NCI-H1092 treated with DMSO at 0.1 percent for 48 hours (cell line): ENCODE results near the gene ABR.

Experiments
- DNase-seq: peaks from one replicate; lab custom pipeline; 2025; lab: John Stamatoyannopoulos, UW

ABR gene

DNA sequence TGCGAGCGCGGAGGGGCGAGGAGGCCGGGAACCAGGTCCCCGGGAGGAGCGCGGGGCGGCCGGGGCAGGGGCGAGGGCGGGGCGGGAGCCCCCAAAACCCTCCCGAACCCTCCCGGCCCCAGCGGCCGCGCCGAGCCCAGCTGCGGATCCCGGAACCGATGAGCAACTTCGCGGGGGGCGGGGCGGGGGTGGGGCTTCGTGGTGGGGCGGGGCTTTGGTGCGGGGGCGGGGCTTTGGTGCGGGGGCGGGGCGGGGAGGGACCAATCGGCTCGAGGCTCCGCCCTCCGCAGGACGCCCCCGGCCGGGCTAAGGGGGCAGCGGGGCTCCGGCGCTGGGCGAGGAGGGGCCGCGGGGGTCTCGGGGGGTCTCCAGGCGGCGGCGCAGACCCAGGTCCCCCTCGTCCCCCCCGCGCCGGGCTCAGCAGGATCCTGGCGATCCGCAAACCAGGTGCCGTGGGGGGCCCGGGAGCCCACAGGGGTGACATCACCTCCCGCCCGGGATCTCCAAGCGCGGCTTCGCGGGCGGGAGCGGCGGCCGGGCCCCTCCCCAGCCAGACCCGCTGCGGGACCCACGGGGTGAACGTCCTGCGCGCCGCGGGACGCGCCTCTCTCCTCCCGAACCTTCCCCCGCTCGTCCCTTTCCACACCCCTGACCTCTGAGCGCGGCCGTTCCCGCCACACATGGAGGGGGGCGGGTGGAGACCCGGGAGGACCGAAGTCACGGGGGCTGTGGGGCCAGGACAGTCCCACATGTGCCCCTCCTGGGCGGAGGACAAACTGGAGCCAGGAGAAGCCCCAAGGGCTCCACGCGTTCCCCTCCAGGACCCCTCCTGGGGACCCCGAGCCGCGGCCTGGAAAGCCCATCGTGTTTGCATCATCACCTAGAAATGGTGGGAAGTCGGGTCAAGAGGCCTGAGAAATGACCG is at the start of gene ABR:
Gene ABR (minus strand): TSS at position 164 of the 925 bp plus-strand sequence. CDS start 254 bp downstream, outside the sequence.
- no peak for DNase-seq

DNA sequence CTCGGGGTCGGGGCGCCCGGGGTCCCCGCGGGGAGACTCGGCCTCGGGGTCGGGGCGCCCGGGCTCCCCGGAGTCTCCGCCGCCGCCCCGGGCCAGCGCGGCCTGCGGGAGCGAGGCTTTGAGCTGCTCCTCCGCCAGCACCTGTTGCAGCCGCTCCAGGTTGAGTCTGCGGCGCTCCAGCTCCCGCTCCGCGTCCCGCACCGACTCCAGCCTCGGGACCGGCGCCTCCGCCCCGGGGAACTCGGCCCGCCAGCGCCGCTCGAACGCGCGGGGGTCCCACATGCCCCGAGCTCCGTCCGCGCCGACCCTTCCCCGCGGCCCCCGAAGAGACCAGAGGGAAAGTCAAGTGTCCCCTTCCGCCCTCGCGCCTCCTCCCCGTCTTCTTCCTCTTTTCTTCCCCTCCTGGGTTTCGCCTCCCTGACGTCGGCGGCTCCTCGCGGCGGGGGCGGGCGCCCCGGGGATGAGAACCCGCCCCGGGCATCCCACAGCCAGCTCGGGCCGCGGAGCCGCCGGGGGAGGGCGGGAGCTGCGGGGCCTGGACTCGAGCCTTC is 49.6 kb upstream of the ABR start:
- DNase-seq: no peak

DNA sequence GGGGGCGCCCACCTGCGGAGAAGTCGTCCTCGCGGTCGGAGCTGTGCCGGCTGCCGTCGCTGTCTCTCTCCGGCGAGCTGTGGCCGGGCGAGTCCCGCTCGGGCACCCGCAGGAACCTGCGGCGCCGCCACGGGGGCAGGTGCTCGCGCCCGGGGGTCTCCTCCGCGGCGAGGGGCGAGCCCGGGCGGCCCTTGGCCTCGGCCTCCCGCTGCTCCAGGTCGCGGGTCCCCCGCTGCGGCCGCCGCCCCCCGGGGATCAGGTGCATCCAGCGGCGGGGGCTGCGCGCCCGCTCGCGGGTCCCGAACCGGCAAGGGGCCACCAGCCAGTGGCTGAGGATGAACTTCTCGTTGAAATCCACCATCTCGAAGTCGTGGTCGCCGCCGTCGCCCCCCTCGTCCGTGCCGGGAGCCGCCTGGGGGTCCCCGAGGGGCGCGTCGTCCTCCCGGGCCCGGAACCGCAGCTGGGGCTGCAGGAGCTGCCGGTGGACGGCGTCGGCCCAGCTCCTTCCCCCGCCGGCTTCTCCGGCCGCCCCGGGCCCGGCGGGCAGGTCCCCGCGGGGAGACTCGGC is 49.1 kb upstream of the ABR start:
- DNase-seq: no peak

DNA sequence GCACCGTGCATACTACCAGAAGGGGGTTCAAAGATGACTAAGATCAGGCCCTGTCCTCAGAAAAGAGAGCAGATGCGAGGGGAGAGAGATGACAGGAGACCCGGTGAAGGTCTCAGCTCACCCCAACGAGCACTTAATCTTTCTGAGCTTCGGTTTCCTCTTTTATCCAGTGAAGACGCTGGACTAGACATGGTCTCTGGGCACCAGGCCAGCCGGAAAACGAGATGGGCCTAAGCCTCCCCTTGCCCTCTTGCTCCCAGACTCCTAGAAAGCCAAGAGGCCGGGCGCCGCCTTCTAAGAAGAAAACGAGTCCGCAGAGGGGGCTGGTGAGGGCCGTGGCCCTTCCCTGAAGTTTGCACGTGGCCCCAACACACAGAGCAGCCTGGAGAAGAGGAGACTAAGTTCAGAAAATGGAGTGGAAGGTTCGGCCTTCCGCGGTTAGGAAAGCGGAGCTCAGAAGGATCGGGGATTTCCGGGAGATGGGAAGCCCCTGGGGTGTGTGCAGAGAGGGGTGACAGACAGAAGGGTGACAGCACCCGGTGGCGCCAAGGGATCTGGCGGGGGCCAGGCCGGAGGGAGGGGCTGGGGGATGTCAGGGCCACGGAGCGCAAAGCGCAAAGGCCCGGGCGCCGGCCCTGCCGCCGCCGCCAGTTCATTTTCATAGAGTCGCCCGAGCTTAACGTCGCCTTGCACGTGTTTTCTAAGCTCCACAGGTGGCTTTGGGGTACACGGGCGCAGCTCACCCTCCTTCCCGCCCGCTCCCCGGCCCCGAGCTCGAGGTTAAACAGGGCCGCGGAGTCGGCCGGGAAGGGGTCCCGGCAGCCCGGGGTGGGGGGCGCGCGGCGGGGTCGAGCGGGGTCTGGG is 48.4 kb upstream of the ABR start:
- DNase-seq: no peak

DNA sequence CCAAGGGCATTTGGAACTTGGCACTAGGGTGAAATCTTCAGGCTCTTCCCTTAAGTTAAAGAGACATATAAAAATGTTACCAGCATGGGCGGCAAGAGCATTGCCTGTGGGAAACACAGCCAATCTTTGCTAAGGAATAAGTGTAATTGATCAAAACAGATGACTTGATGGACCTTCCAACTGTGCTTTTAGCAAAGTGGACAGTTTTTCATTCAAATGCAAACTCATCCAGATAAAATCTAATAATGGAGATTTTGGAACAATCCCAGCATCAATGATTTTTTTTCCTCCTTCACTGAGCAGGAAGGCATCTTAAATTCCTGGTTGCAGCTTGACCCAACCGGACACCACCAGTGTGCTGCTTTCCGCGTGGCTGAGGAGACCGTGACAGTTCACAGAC is 47.6 kb upstream of the ABR start:
- no peak for DNase-seq

DNA sequence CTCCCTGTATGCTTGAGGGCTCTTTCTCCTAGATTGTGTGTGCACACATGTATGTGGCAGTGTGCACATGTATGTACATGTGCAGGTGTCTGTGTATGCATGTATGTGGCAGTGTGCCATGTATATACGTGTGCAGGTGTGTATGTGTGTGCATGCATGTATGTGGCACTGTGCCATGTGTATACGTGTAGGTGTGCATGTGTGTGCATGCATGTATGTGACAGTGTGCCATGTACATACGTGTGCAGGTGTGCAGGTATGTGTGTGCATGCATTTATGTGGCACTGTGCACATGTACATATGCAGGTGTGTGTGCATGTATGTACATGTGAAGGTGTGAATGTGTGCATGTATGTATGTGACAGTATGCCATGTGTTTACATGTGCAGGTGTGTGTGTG is 46.5 kb upstream of the ABR start:
- DNase-seq: no peak

DNA sequence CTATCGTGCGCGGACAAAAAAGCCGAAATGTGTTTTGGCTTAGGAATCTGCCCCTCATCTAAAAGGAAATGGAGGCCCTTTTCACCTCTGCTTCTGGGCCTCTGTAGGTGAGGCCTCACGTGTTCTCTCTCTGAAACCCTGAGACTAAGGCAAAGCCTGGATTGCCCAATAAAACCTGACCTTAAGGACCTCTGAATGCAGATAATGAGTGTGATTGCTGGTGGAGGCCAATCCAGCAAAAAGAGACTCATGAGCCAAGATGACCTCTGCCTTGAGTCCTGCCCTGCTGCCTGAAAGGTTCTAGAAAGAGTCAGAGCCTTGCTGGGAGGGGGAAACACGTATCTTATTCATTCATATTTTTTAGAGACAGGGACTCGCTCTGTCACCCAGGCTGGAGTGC is 44.5 kb upstream of the ABR start:
- no peak for DNase-seq

DNA sequence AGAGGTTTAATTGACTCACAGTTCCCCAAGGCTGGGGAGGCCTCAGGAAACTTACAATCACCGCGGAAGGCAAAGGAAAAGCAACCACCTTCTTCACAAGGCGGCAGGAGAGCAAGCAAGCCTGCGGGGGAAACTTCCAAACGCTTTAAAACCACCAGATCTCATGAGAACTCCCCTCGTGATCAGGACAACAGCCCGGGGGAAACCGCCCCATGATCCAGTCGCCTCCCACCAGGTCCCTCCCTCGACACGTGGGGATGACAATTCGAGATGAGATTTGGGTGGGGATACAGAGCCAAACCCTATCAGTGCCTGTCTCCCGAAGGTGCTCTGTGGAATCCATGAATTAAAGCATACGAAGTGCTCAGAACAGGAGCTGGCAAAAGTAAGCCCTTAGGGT is 43.9 kb upstream of the ABR start:
- no peak for DNase-seq

DNA sequence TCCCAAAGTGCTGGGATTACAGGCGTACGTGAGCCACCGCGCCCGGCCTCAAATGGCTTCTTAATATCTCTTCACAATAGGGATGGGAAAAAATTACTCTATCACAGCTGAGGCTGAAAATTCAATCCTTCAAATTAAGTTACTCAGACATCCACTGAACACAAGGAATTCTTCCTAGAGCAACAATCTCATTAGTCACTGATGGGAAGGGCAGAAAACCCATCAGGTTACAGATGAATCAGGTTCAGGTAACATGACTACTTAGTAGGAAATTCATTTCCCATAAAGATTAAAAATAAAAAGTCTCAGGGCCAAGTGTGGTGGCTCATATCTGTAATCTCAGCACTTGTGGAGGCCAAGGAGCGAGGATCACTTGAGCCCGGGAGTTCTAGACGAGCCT is 42.5 kb upstream of the ABR start:
- DNase-seq: no peak

DNA sequence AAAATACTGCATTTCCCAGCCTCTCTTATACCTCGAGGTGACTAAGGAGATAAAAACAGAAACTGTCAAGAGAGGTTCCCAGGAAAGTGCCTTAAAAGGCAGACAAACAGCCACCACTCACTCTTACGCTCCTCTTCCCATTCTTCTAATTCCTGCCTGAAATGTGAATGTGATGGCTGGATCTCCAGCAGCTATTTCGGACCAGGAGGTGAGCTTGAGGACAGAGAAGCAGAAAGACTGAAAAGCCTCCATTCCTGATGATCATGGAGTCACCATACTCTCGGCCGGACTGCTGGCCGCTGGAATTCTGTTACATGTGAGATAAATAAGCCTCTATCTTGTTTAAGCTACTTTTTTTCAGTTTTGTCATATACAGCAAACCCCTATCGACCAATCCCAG is 41.4 kb upstream of the ABR start:
- DNase-seq: no peak

DNA sequence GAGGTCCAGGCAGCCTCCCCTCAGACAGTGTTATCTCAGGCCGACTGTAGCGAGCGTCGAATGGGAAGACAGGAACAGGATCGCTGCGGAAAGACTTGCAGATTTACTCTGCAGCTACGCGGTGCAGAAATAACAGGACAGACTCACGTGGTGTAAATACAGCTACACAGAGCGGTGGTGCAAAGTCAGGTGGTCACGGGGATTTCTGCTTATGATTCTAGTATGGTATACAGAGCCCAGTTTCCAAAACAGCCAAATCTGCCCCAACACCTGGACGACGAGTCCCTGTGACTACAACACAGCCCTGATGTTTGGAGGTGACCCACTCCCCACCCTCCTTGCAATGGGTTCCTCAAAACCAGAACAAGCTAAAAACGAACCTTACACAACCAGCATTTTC is 40.6 kb upstream of the ABR start:
- DNase-seq: no peak

DNA sequence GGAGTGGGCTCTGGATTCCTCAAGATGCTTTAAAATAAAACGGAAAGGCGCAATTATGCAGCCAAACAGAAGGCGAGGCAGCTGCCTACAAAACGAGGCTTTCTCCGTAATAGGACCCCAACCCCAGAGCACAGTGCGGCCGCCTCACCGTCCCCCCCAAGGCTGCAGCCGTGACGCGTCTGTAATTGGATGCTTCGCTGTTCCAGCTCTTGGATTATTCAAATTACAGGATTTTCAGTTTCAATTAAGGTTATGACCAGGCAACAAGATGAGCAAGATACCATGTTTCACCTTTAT is 37.3 kb upstream of the ABR start:
- DNase-seq: no peak

DNA sequence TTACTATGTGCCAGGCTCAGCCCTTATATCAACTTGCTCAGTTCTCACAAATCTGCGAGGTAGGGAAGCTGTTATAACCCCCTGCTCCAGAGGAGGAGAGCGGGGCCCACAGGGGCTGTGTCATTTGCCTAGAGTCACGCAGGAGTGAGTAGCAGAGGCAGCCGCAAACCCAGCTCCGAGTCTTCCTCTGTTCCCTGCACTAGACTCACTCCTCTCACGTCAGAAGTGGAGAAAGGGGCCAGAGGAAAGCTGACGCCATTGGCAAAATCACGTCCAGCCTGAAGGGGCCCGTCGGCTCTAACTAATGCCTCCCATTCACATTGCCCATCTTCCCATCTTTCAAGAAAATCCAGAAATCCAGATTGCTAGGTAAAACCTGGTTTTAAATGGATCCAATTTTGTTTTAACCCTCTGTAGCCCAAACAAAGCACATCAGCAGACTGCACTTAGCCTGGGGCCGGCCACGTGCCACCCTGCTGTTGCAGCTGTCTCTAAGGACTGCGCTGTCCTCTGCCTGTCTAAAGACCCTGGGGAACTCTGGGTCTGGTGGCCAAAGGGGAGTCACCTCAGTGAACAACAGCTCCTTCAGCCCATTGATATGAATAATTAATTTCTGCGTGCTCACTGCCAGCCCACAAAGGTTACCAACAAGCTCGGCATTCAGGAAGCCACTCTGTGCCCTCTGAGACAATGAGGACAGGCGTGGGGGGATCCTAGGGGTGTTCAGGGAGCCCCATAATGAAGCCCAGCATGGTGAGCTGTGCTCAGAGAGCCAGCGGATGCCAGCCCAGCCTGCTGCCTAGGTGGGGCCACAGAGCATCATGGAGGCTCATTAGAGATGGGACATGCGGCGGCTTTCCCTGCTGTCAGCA is 36.7 kb upstream of the ABR start:
- no peak for DNase-seq

DNA sequence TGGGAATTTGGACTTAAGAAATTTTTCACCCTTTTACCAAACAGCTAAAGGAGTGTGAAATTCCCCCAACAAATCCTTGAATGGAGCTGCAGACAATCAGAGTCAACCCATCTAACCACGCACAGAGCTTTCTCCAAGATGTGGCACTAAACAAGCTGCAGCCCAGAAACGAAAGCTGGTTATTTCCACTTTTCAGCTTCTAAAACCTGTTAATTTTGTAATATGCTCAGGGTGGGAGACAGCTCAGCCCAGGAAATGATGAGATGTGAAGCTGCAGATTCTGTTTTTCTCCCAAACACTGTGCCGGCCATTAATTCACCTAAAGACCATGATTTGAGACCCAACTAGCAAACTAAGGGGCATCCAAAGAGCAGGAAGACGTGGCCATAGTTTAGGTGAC is 33.2 kb upstream of the ABR start:
- no peak for DNase-seq

DNA sequence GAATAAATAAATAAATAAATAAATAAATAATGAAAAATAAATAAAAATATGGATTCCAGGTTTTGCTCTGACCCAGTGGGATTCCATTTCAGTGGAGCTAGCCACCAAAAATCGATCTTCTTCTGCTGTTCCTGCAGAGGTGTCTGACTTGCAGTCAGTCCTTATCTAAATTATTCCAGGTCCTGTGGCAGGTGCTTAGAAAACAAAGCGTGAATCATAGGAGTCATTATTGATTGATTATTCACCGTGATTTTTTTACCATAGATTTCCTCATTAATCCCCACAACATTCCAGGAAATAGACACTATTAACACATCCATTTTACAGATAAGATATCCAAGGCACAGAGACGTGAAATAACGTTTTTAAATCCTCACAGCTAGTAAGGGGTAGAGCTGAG is 31.5 kb upstream of the ABR start:
- DNase-seq: no peak

DNA sequence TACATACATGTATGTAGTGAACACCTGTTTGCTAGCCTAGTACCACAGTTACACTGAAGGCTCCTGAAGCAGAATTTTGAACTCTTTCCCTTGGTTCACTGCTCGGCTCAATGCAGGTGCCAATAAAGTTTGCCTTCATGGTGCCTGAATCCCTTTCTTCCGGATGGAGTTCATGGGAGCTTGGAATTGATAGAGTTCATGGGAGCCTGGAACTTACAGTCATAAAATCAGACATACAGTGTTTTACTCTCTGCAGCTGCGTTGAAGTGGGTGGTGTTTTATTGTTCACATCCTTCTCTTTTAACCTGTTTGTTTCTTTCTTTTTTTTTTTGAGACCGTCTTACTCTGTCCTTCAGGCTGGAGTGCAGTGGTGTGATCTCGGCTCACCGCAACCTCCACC is 29.2 kb upstream of the ABR start:
- DNase-seq: no peak

DNA sequence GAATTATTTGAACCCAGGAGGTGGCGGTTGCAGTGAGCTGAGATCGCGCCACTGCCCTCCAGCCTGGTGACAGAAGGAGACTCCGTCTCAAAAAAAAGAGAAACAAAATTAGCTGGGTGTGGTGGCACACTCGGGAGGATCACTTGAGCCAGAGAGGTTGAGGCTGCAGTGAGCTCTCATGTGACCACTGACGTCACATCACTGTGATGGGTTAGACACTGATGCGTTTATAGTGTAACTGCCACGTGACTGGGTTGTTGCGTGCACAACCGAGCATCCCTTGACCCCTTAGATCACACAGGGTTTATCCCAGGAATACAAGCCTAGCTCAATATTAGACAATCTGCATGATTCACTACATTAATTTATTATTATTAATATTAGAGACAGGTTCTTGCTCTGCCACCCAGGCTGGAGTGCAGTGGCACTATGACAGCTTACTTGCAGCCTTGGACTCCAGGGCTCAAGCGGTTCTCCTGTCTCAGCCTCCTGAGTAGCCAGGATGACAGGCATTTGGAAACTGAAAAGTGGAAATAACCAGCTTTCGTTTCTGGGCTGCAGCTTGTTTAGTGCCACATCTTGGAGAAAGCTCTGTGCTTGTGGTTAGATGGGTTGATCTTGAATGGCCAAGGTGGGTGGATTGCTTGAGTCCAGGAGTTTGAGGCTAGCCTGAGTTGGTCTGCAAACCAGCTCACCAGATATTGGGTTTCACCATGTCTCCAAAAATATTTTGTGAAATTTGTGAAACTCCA is 26.4 kb upstream of the ABR start:
- no peak for DNase-seq

DNA sequence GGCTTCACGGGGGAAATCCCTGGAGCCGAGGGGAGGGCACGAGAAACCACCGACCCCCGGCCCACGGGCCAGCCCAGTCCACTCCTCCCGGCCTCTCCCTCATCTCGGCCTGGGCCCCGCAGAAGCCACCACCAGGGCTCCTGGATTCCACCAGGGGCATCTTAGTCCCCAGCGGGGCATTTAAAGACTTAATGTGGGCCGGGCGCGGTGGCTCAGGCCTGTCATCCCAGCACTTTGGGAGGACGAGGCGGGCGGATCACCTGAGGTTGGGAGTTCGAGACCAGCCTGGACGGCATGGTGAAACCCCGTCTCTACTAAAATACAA is 24.1 kb upstream of the ABR start:
- no peak for DNase-seq

DNA sequence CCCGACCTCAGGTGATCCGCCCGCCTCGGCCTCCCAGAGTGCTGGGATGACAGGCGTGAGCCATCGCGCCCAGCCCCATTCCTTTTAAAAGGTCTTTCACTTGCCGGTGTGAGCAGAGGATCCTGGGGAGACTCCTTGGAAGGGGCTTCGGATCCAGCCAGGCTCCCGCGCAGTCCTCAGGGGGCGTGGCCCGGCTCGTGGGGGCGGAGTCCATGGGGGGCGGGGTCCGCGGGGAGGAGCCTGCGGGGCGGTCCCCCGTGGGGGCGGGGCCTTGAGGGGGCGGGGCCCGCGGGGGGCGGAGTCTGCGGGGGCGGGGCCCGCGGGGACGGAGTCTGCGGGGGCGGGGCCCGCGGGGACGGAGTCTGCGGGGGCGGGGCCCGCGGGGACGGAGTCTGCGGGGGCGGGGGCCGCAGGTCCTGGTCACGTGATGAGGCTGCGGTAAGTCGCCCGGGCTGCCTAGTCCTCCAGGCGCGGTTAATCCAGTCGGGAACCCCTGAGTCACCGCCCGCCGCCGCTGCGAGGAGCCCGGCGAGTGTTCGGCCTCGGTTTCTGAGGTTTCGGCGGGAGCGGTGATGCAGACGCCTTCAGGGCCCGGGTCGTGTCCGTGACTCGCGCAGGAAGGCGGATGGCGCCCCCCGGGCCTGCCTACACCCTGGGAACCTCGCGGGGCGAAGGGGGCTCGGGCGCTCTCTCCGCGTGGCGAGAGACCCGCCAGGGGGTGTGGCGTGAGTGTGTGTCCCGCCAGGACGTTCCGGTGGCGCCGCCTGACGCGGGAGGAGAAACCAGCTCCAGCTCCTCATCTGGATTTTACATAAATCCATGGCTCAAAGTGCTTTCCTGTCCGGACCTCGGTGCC is 23.6 kb upstream of the ABR start:
- peak; percentile 25 for DNase-seq

DNA sequence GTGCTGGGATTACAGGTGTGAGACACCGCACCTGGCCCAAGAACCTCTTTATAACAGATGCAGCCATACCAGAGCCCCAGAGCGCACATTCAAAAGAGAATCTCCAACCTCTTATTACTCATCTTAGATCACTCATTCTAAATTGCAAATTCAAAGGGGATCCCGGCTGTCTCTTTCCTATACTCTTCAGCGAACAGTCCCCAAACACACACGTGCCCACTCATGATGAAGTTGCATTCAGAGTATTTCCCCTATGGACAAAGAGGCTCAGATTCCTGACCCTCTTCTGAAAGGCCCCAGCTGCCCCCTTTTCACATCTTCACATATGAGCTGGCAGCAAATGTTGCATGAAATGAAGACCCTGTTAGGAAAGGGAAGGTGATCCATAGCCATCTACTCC is 22.5 kb upstream of the ABR start:
- no peak for DNase-seq
